IPS-18a (cell line): ENCODE data around the gene ZSCAN25.
"Not testable (repeated sequence)": the region's sequence is repeated elsewhere in the genome, so short reads cannot be mapped to it uniquely, and the experiment has no call there.

Experiments
- H3K27ac ChIP-seq: one replicate; pipeline ENCODE4 v1.5.1; 2013; ENCODE audit warnings: low read length
- H3K27me3 ChIP-seq: one replicate; pipeline ENCODE4 v1.6.1; 2013; ENCODE audit warnings: mild to moderate bottlenecking, low read length; ENCODE audit not compliant: control insufficient read depth, insufficient read depth
- H3K36me3 ChIP-seq: one replicate; pipeline ENCODE4 v1.6.1; 2013; ENCODE audit warnings: low read depth, low read length; ENCODE audit not compliant: control insufficient read depth
- H3K4me1 ChIP-seq: one replicate; pipeline ENCODE4 v1.6.1; 2013; ENCODE audit warnings: low read depth, low read length; ENCODE audit not compliant: control insufficient read depth
- H3K4me3 ChIP-seq: one replicate; pipeline ENCODE4 v1.5.1; 2013; ENCODE audit warnings: low read length
- H3K9ac ChIP-seq: one replicate; pipeline ENCODE4 v1.6.1; 2013; ENCODE audit warnings: mild to moderate bottlenecking, low read length, moderate library complexity
- H3K9me3 ChIP-seq: one replicate; pipeline ENCODE4 v1.6.1; 2013; ENCODE audit warnings: low read depth, low read length; ENCODE audit not compliant: control insufficient read depth

The ZSCAN25 gene

DNA sequence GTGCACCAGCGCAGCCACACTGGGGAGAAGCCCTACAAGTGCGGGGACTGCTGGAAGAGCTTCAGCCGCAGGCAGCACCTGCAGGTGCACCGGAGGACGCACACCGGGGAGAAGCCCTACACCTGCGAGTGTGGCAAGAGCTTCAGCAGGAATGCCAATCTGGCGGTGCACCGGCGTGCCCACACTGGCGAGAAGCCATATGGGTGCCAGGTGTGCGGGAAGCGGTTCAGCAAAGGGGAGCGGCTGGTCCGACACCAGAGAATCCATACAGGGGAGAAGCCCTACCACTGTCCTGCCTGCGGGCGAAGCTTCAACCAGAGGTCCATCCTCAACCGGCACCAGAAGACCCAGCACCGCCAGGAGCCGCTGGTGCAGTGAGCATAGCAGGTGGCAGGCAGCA is 12.9 kb downstream of the ZSCAN25 start:
- Histone ChIP-seq H3K36me3 (peaks cover 53% of the 10 kb centered on the region), H3K27me3 (no peaks in the 10 kb centered on the region), H3K4me3 (no peak overlapping the region), H3K9ac (no peak overlapping the region), H3K27ac (no peak overlapping the region), H3K4me1 (peaks cover 34% of the 10 kb centered on the region), H3K9me3 (no peaks in the 10 kb centered on the region)

DNA sequence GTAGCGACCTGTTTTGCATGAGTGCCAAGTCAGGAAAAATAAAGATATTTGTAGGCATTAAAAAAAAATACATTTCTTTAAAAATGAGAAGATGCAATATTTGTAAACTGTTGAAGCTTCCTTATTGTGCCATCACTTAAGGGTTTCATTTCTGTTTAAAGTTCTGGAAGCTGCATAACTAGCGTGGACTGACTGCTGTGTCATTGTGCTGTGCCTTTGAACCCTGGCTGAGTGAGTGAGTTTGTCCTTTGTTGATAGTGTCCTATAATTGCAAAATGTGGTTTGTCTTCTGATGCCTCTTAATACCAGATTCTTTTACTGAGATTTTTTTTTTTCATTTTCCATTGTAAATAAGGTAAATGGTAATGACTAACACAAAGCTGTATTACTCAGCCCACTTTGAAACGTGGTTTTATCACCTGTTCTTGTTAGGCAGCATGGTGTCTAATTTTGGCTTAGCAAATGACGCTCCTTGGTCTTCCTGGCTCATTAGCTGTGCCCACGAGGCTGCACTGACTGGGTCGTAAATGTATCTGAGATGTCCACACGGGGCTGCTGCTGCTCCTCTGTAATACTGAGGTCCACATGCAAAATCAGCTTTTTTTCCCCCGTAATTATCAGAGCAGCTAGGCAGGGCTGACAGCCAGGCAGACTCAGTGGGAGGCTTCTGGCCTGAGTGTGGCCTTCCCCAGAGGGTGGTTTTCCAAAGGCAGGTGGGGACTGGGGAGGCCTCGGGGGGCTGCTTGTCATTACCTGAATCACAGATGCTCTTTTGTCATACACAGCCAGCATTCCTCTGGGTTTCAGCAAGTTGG is 14.8 kb downstream of the ZSCAN25 start:
- H3K4me1 ChIP-seq = peaks cover 34% of the 10 kb centered on the region
- no peak overlapping the region for H3K9ac ChIP-seq
- H3K4me3 ChIP-seq = no peak overlapping the region
- no peaks in the 10 kb centered on the region for H3K9me3 ChIP-seq
- no peaks in the 10 kb centered on the region for H3K27me3 ChIP-seq
- peaks cover 35% of the 10 kb centered on the region for H3K36me3 ChIP-seq
- H3K27ac ChIP-seq = no peak overlapping the region

DNA sequence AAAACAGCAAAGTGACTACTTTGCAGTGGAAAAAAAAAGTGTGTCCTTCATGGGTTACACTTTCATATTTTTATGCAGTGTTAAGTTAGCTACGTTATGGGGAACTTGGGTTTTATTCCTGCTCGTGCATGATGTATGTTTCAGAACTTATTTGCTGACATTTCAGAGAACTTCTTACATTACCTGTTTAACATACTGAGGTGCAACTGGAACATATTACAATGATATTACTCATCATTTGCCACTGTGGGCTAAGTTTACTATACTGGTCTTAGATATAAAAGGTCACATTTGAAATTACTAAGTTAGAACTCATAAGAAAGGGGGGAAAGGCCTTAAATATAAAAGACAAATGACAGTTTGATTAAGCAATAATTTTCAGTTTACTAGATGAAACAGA is 20.7 kb downstream of the ZSCAN25 start:
- H3K4me1 ChIP-seq, H3K9ac ChIP-seq, H3K9me3 ChIP-seq: not testable (repeated sequence)

DNA sequence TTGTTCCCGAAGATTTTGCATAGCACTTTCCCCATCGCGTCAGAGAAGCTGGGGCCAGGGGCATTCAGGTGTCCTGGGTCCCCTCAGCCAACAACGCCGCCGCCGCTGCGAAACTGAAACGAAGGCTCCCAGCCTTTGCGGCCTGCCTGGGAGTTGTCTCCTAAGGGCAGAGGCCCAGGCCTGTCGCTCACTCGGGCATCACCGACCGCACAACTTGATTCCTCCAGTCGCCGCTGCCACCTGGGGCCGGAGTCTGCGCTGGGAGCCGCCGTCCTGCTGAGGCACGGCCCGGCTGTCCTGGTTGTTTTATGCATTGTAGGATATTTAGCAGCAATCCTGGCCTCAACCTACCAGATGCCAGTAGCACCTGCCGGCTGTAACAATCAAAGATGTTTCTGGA is 22.0 kb downstream of the ZSCAN25 start:
- Histone ChIP-seq H3K27ac (no peak overlapping the region), H3K9me3 (no peaks in the 10 kb centered on the region), H3K36me3 (peaks cover 2% of the 10 kb centered on the region), H3K9ac (no peak overlapping the region), H3K27me3 (no peaks in the 10 kb centered on the region), H3K4me1 (no peaks in the 10 kb centered on the region), H3K4me3 (no peak overlapping the region)

More for the DNA sequence above, 20.7 kb downstream of the ZSCAN25 start:
- H3K36me3 ChIP-seq, H3K4me3 ChIP-seq, H3K27ac ChIP-seq, H3K27me3 ChIP-seq: not testable (repeated sequence)

DNA sequence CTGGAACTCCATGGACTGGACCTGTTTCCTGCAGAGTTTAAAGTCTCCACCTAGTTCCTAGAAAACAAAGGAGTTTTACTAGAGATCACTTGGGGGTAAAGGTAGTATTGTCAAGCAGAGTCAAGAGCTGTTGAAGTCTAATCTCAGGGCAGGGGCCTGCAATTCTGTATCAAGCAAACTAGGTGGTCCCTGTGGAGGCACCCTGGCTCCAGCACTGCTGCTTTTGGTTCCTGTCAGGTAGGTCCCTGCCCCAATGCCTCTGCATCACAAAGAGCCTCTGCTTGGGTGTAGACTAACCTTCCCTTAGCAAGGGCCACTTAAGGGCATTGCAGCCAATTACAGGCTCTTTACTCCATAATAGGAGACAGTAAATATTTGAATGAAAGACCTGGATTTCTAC is 22.5 kb downstream of the ZSCAN25 start:
- no peaks in the 10 kb centered on the region for H3K36me3 ChIP-seq
- H3K4me1 ChIP-seq = no peaks in the 10 kb centered on the region
- H3K9me3 ChIP-seq = no peaks in the 10 kb centered on the region
- no peaks in the 10 kb centered on the region for H3K27me3 ChIP-seq
- no peak overlapping the region for H3K27ac ChIP-seq
- H3K4me3 ChIP-seq = no peak overlapping the region
- no peak overlapping the region for H3K9ac ChIP-seq

DNA sequence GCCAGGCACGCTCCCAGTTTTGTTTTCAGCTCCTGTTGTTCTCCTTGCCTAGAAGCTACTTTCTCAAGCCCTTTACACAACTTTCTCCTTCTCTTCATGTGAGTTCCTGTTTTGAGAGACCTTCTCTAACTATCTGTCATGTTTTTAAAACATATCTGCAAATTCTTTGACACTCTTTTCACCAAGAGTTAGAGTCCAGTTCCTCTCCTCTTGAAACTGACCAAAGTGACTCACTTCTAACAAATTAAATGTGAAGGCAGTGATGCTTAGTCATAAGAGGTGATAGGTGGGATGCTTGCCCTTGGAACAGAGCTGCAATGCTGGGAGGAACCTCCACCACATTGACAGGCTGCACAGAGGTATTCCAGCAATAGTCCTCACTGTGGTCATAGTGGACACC is 25.3 kb downstream of the ZSCAN25 start:
- no peak overlapping the region for H3K4me3 ChIP-seq
- no peak overlapping the region for H3K27ac ChIP-seq
- no peaks in the 10 kb centered on the region for H3K36me3 ChIP-seq

DNA sequence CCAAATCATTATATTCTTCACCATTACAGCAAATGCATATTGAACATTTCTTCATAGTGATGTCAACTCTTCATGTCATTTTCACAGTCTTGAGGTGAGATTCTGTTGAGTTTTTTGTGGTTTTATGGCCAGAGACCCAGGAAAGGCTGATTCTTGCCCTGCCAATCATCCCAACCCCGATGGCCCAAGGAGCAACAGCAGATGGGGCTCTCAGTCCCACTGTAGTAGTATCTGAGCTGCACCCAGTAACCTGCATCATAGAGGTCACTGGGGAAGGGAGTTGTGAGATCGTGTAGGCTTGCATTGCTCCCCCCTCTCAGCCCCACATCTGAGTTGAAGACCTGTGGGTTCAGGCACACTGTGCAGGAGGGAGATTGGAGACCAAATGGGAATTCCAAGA is 26.7 kb downstream of the ZSCAN25 start:
- Histone ChIP-seq H3K36me3 (no peaks in the 10 kb centered on the region), H3K27me3 (no peaks in the 10 kb centered on the region), H3K9me3 (no peaks in the 10 kb centered on the region), H3K27ac (no peak overlapping the region), H3K4me3 (no peak overlapping the region), H3K4me1 (no peaks in the 10 kb centered on the region), H3K9ac (no peak overlapping the region)

More for the DNA sequence above, 25.3 kb downstream of the ZSCAN25 start:
- Histone ChIP-seq H3K9ac (no peak overlapping the region), H3K9me3 (no peaks in the 10 kb centered on the region), H3K27me3 (no peaks in the 10 kb centered on the region), H3K4me1 (no peaks in the 10 kb centered on the region)

DNA sequence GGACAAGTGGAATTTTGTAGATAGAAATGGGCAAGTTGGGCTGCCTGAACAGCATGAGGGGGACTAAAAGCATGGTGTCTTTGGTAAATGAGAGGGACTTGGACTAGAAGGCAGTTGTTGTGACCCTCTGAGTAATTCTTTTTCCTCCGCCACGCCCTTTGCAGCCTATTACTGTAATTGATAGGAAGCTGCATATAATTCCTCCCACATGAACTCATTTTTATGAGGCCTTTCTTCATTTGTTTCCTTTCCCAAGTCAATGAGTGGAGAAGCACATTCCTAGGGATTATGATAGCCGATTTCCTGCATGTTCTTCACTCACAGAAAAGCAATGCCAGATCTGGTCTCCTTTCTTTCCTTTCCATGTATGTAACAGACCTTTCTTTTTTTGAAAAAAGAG is 27.7 kb downstream of the ZSCAN25 start:
- no peak overlapping the region for H3K4me3 ChIP-seq
- no peaks in the 10 kb centered on the region for H3K27me3 ChIP-seq
- no peak overlapping the region for H3K9ac ChIP-seq
- no peaks in the 10 kb centered on the region for H3K4me1 ChIP-seq
- no peaks in the 10 kb centered on the region for H3K36me3 ChIP-seq
- H3K27ac ChIP-seq = no peak overlapping the region
- H3K9me3 ChIP-seq = no peaks in the 10 kb centered on the region

DNA sequence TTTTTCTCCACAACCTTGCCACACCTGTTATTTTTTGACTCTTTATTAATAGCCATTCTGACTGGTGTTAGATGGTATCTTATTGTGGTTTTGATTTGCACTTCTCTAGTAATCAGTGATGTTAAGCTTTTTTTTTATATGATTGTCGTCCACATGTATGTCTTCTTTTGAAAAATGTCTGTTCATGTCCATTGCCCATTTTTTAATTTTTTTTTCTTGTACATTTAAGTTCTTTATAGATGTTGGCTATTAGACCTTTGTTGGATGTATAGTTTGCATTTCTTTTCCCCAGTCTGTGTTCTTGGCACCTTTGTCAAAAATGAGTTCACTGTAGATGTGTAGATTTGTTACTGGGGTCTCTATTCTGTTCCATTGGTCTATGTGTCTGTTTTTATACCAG is 28.8 kb downstream of the ZSCAN25 start:
- Histone ChIP-seq H3K9ac (no peak overlapping the region), H3K36me3 (no peaks in the 10 kb centered on the region), H3K4me1 (no peaks in the 10 kb centered on the region), H3K9me3 (no peaks in the 10 kb centered on the region), H3K4me3 (no peak overlapping the region), H3K27me3 (no peaks in the 10 kb centered on the region), H3K27ac (no peak overlapping the region)

DNA sequence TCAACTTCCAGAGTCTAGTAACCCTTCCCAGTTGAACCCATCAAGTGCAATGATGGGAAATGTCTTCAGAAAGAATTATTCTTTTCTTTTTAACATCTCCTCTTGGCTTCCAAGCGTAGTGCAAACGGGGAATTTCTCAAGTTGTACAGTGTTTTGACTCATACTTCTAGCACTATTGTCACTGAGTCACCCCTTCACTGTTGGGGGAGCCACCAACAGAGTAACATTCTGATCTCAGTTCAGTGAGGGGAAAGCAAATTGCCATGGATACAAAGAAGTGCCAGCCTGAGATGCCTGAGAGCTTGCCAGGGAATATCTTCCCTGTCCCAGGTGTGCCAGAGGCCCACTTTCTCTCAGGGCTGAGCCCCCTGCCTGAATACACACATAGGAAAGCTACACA is 32.1 kb downstream of the ZSCAN25 start:
- Histone ChIP-seq H3K4me1 (no peaks in the 10 kb centered on the region), H3K9ac (no peak overlapping the region), H3K36me3 (no peaks in the 10 kb centered on the region), H3K9me3 (no peaks in the 10 kb centered on the region), H3K27ac (no peak overlapping the region), H3K27me3 (no peaks in the 10 kb centered on the region), H3K4me3 (no peak overlapping the region)

DNA sequence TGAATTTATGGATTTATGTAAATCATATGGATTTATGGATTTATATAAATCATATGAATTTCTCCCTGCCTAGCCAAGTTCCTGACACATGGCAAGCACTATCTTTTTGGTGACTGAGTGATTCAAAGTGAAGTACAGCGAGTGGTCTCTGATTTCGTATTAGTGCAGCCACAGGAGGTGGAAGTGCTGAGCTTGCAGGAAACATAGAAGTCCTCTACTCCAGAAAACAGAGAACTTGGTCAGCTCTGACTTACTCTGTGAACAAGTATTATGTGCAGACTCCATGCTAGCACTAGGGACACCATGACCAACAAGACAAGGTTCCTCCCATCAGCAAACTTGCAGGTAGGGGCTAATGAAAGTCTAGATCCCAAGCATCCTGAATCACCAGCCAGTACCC is 34.5 kb downstream of the ZSCAN25 start:
- Histone ChIP-seq H3K27me3 (no peaks in the 10 kb centered on the region), H3K27ac (no peak overlapping the region)

DNA sequence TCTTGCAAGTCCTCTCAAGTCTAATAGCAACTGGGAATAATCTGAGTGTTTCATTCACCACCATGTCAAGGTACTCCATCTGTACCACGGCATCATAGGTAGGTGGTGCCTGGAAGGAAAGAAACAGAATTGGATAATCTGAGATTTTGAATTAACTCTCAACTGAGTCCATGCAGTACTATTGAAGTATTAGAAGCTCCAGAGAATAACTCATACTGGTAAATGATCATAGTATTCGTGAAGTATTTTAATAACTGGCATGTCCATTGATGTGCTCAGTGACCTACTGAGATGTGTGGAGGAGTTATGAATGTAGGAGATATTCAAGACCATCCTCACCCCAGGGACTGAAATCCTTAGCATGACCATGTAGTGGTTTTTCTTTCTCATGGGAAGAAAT is 35.9 kb downstream of the ZSCAN25 start:
- no peak overlapping the region for H3K4me3 ChIP-seq
- H3K27ac ChIP-seq = no peak overlapping the region
- no peak overlapping the region for H3K9ac ChIP-seq
- no peaks in the 10 kb centered on the region for H3K36me3 ChIP-seq
- H3K4me1 ChIP-seq = no peaks in the 10 kb centered on the region
- H3K9me3 ChIP-seq = no peaks in the 10 kb centered on the region
- no peaks in the 10 kb centered on the region for H3K27me3 ChIP-seq

More for the DNA sequence above, 34.5 kb downstream of the ZSCAN25 start:
- Histone ChIP-seq H3K4me1 (no peaks in the 10 kb centered on the region), H3K36me3 (no peaks in the 10 kb centered on the region), H3K9ac (no peak overlapping the region), H3K9me3 (no peaks in the 10 kb centered on the region), H3K4me3 (no peak overlapping the region)
